Measurements from ENCODE around the gene ASB18. TPM values are rescaled to one million over a fixed set of nuclear protein-coding genes. Genes with fewer than 3 reads are reported as not detected.

ASB18 gene
- total RNA-seq, 2 experiments from 2014 or later: not detected

GRCh38 chr2:236161082-236161462, 103.1 kb downstream of the ASB18 start:
- no peaks in the 10 kb centered on the region for H3K9me3 Mint-ChIP-seq (ENCODE audit: insufficient read depth)
- peaks cover 49% of the 10 kb centered on the region for H3K27me3 Mint-ChIP-seq (ENCODE audit: low read depth)
- ATAC-seq (no peak), DNase-seq (no peak)
- no peak overlapping the region for H3K27ac Mint-ChIP-seq
- CTCF ChIA-PET: no interaction called here
- POLR2A ChIA-PET: no interaction called here
- H3K4me1 Mint-ChIP-seq (ENCODE audit: low read depth): no peaks in the 10 kb centered on the region
- no peak overlapping the region for H3K4me3 Mint-ChIP-seq
- H3K36me3 Mint-ChIP-seq (ENCODE audit: low read depth): no peaks in the 10 kb centered on the region

- Mint-ChIP-seq H3K36me3 (ENCODE audit: low read depth) (no peaks in the 10 kb centered on the region), H3K27me3 (ENCODE audit: low read depth) (peaks cover 44% of the 10 kb centered on the region), H3K4me3 (no peak overlapping the region), H3K9me3 (ENCODE audit: insufficient read depth) (no peaks in the 10 kb centered on the region), H3K27ac (no peak overlapping the region), H3K4me1 (ENCODE audit: low read depth) (no peaks in the 10 kb centered on the region)
- POLR2A ChIA-PET: interaction anchor here (0.6 kb wide), 1 partner anchor 9 kb away, joined by 5 read pairs; no protein-coding TSS in a partner anchor
- CTCF ChIA-PET: no interaction called here
- DNase-seq: no peak
- ATAC-seq: no peak
Observed at GRCh38 chr2:236160366-236161081, 103.7 kb downstream of the ASB18 start.

- CTCF ChIA-PET: no interaction called here
- Mint-ChIP-seq H3K9me3 (ENCODE audit: insufficient read depth) (no peaks in the 10 kb centered on the region), H3K4me1 (ENCODE audit: low read depth) (no peaks in the 10 kb centered on the region)
Observed at GRCh38 chr2:236159778-236160170, 104.4 kb downstream of the ASB18 start.

GRCh38 chr2:236158969-236159777, 105.0 kb downstream of the ASB18 start:
- H3K36me3 Mint-ChIP-seq (ENCODE audit: low read depth): no peaks in the 10 kb centered on the region
- H3K27me3 Mint-ChIP-seq (ENCODE audit: low read depth): peaks cover 35% of the 10 kb centered on the region
- no peak for DNase-seq
- no peaks in the 10 kb centered on the region for H3K4me1 Mint-ChIP-seq (ENCODE audit: low read depth)
- no peak overlapping the region for H3K27ac Mint-ChIP-seq
- no peak for ATAC-seq
- no peak overlapping the region for H3K4me3 Mint-ChIP-seq
- no peaks in the 10 kb centered on the region for H3K9me3 Mint-ChIP-seq (ENCODE audit: insufficient read depth)
- ChIA-PET POLR2A (no interaction called here), CTCF (no interaction called here)

More at GRCh38 chr2:236159778-236160170, 104.4 kb downstream of the ASB18 start:
- H3K4me3 Mint-ChIP-seq: no peak overlapping the region
- H3K27ac Mint-ChIP-seq: no peak overlapping the region
- DNase-seq (no peak), ATAC-seq (no peak)
- POLR2A ChIA-PET: interaction anchor here (0.6 kb wide), 1 partner anchor 9 kb away, joined by 5 read pairs; no protein-coding TSS in a partner anchor
- H3K27me3 Mint-ChIP-seq (ENCODE audit: low read depth): peaks cover 37% of the 10 kb centered on the region
- no peaks in the 10 kb centered on the region for H3K36me3 Mint-ChIP-seq (ENCODE audit: low read depth)

- no peaks in the 10 kb centered on the region for H3K36me3 Mint-ChIP-seq (ENCODE audit: low read depth)
- CTCF ChIA-PET: no interaction called here
- no peak overlapping the region for H3K27ac Mint-ChIP-seq
- H3K27me3 Mint-ChIP-seq (ENCODE audit: low read depth): peaks cover 36% of the 10 kb centered on the region
- no peak for ATAC-seq
- H3K4me1 Mint-ChIP-seq (ENCODE audit: low read depth): no peaks in the 10 kb centered on the region
- DNase-seq: no peak
- no peak overlapping the region for H3K4me3 Mint-ChIP-seq
- H3K9me3 Mint-ChIP-seq (ENCODE audit: insufficient read depth): no peaks in the 10 kb centered on the region
- POLR2A ChIA-PET: no interaction called here
Observed at GRCh38 chr2:236157815-236158498, 106.2 kb downstream of the ASB18 start.

- no peak for ATAC-seq
- no peak for DNase-seq
- no peak overlapping the region for H3K4me3 Mint-ChIP-seq
- no peak overlapping the region for H3K27ac Mint-ChIP-seq
- ChIA-PET CTCF (no interaction called here), POLR2A (no interaction called here)
- H3K36me3 Mint-ChIP-seq (ENCODE audit: low read depth): no peaks in the 10 kb centered on the region
- H3K9me3 Mint-ChIP-seq (ENCODE audit: insufficient read depth): no peaks in the 10 kb centered on the region
- H3K27me3 Mint-ChIP-seq (ENCODE audit: low read depth): peaks cover 31% of the 10 kb centered on the region
- H3K4me1 Mint-ChIP-seq (ENCODE audit: low read depth): no peaks in the 10 kb centered on the region
Observed at GRCh38 chr2:236157366-236157765, 106.8 kb downstream of the ASB18 start.

- DNase-seq (no peak), ATAC-seq (no peak)
- Mint-ChIP-seq H3K27ac (no peak overlapping the region), H3K9me3 (ENCODE audit: insufficient read depth) (no peaks in the 10 kb centered on the region), H3K27me3 (ENCODE audit: low read depth) (peaks cover 26% of the 10 kb centered on the region), H3K4me3 (no peak overlapping the region), H3K4me1 (ENCODE audit: low read depth) (no peaks in the 10 kb centered on the region), H3K36me3 (ENCODE audit: low read depth) (no peaks in the 10 kb centered on the region)
- ChIA-PET CTCF (no interaction called here), POLR2A (no interaction called here)
Observed at GRCh38 chr2:236156860-236157194, 107.4 kb downstream of the ASB18 start.

- DNase-seq (no peak), ATAC-seq (no peak)
- Mint-ChIP-seq H3K9me3 (ENCODE audit: insufficient read depth) (no peaks in the 10 kb centered on the region), H3K27me3 (ENCODE audit: low read depth) (peaks cover 22% of the 10 kb centered on the region), H3K4me1 (ENCODE audit: low read depth) (no peaks in the 10 kb centered on the region), H3K27ac (no peak overlapping the region), H3K36me3 (ENCODE audit: low read depth) (no peaks in the 10 kb centered on the region), H3K4me3 (no peak overlapping the region)
- ChIA-PET CTCF (no interaction called here), POLR2A (no interaction called here)
Observed at GRCh38 chr2:236156095-236156859, 107.9 kb downstream of the ASB18 start.

GRCh38 chr2:236155406-236155805, 108.8 kb downstream of the ASB18 start:
- Mint-ChIP-seq H3K36me3 (ENCODE audit: low read depth) (no peaks in the 10 kb centered on the region), H3K27me3 (ENCODE audit: low read depth) (peaks cover 18% of the 10 kb centered on the region), H3K4me3 (no peak overlapping the region), H3K9me3 (ENCODE audit: insufficient read depth) (no peaks in the 10 kb centered on the region), H3K4me1 (ENCODE audit: low read depth) (no peaks in the 10 kb centered on the region), H3K27ac (no peak overlapping the region)
- POLR2A ChIA-PET: no interaction called here
- ATAC-seq (no peak), DNase-seq (no peak)
- CTCF ChIA-PET: no interaction called here

GRCh38 chr2:236146436-236146835, 117.8 kb downstream of the ASB18 start:
- Mint-ChIP-seq H3K36me3 (ENCODE audit: low read depth) (no peaks in the 10 kb centered on the region), H3K27ac (no peak overlapping the region), H3K9me3 (ENCODE audit: insufficient read depth) (no peaks in the 10 kb centered on the region), H3K27me3 (ENCODE audit: low read depth) (no peaks in the 10 kb centered on the region), H3K4me3 (no peak overlapping the region), H3K4me1 (ENCODE audit: low read depth) (no peaks in the 10 kb centered on the region)
- no peak for DNase-seq
- ATAC-seq: no peak
- ChIA-PET POLR2A (no interaction called here), CTCF (no interaction called here)

- CTCF ChIA-PET: no interaction called here
Observed at GRCh38 chr2:236143811-236144210, 120.4 kb downstream of the ASB18 start.

More at GRCh38 chr2:236143811-236144210, 120.4 kb downstream of the ASB18 start:
- H3K27me3 Mint-ChIP-seq (ENCODE audit: low read depth): no peaks in the 10 kb centered on the region
- H3K4me1 Mint-ChIP-seq (ENCODE audit: low read depth): no peaks in the 10 kb centered on the region
- POLR2A ChIA-PET: no interaction called here
- no peak overlapping the region for H3K4me3 Mint-ChIP-seq
- no peaks in the 10 kb centered on the region for H3K36me3 Mint-ChIP-seq (ENCODE audit: low read depth)
- ATAC-seq (no peak), DNase-seq (no peak)
- H3K9me3 Mint-ChIP-seq (ENCODE audit: insufficient read depth): no peaks in the 10 kb centered on the region
- no peak overlapping the region for H3K27ac Mint-ChIP-seq
